HEK293T (cell line): ENCODE data around the gene SERPINC1.

Experiments
- BHLHE40 ChIP-seq: fragments of 450-650 bp; IDR thresholded peaks from 2 replicates; pipeline ENCODE4 v1.6.1; 2016; ENCODE audit warnings: mild to moderate bottlenecking, moderate library complexity, borderline replicate concordance
- FOXA1 ChIP-seq: fragments of 450-650 bp; IDR thresholded peaks from 2 replicates; pipeline ENCODE4 v1.6.1; 2016; ENCODE audit warnings: mild to moderate bottlenecking
- LEF1 ChIP-seq: fragments of 450-650 bp; IDR thresholded peaks from 2 replicates; pipeline ENCODE4 v1.6.1; 2017; ENCODE audit warnings: mild to moderate bottlenecking, borderline replicate concordance
- NFRKB ChIP-seq: fragments of 450-650 bp; IDR thresholded peaks from 2 replicates; pipeline ENCODE4 v1.6.1; 2016; ENCODE audit warnings: mild to moderate bottlenecking, moderate library complexity
- PKNOX1 ChIP-seq: fragments of 450-650 bp; IDR thresholded peaks from 2 replicates; pipeline ENCODE4 v1.6.1; 2016
- SP1 ChIP-seq: fragments of 450-650 bp; IDR thresholded peaks from 2 replicates; pipeline ENCODE4 v1.6.1; 2017
- TARDBP ChIP-seq: fragments of 450-650 bp; IDR thresholded peaks from 2 replicates; pipeline ENCODE4 v1.6.1; 2016
- ZNF384 ChIP-seq: fragments of 450-650 bp; IDR thresholded peaks from 2 replicates; pipeline ENCODE4 v1.6.1; 2016

GRCh38 chr1:173865468-173866164 is 51.5 kb downstream of the SERPINC1 start:
- no peak for TF ChIP-seq SP1
- TF ChIP-seq FOXA1 = no peak
- no peak for TF ChIP-seq ZNF384
- TF ChIP-seq BHLHE40 = no peak
- TF ChIP-seq TARDBP = no peak
- TF ChIP-seq PKNOX1 = no peak
- TF ChIP-seq NFRKB = no peak
- TF ChIP-seq LEF1 = no peak
